ENCODE measurements around the gene CELF2. TPM values are rescaled to one million over a fixed set of nuclear protein-coding genes. Genes with fewer than 3 reads are reported as not detected.

Gene CELF2
- total RNA-seq, 4 donors from 2014 or later, result 30.0 to 56.6 (median 43.3) TPM

- no peak overlapping the region for H3K27ac ChIP-seq
- intact Hi-C loops (cut with DNase I; ENCODE audit: low total_unique reads) (no loop called here), in situ Hi-C loops (cut with MboI; ENCODE audit: low sequenced_read_pairs in 4 of 4) (no loop called here)
- no peak for DNase-seq
- no peaks in the 10 kb centered on the region for H3K36me3 ChIP-seq
- no peaks in the 10 kb centered on the region for H3K4me1 ChIP-seq
- H3K27me3 ChIP-seq, result no peaks in the 10 kb centered on the region
- H3K4me3 ChIP-seq, result no peak overlapping the region
- TF ChIP-seq CTCF (IDR thresholded peaks at IDR 0.05 in 4 of 5, conservative IDR thresholded peaks at IDR 0.05 in 1 of 5) (no peak), POLR2A (IDR thresholded peaks at IDR 0.05) (no peak)
- H3K9me3 ChIP-seq, result no peaks in the 10 kb centered on the region
- ATAC-seq, result no peak
Measured at GRCh38 chr10:11219431-11219830, 201.8 kb downstream of the CELF2 start.

DNA sequence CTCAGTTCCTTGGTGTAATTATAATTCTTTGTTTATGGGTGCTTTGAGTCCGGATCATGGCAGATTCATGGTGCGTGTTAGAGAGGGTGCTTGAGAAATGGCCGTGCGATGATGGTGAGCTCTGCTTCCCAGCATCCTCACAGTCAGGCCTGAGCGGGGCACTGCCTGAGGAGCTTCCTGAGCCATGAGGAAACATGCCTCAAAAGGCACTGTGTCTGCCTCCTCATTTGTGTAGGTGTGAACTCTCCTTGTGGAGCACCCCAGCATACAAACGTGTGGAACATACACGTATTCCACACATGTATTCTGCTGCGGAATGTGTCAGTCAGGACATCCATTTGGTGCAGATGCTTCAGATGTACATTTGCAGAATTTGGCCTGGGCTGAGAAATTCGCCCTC, 205.4 kb downstream of the CELF2 start:
- intact Hi-C loops (cut with DNase I; ENCODE audit: low total_unique reads), result no loop called here
- Histone ChIP-seq H3K4me1 (no peaks in the 10 kb centered on the region), H3K36me3 (no peaks in the 10 kb centered on the region), H3K9me3 (no peaks in the 10 kb centered on the region), H3K4me3 (no peak overlapping the region), H3K27ac (no peak overlapping the region), H3K27me3 (no peaks in the 10 kb centered on the region)
- ATAC-seq (no peak), DNase-seq (no peak)
- no peak for TF ChIP-seq POLR2A (IDR thresholded peaks at IDR 0.05)
- no peak for TF ChIP-seq CTCF (IDR thresholded peaks at IDR 0.05 in 4 of 5, conservative IDR thresholded peaks at IDR 0.05 in 1 of 5)
- in situ Hi-C loops (cut with MboI; ENCODE audit: low sequenced_read_pairs in 4 of 4), result no loop called here

DNA sequence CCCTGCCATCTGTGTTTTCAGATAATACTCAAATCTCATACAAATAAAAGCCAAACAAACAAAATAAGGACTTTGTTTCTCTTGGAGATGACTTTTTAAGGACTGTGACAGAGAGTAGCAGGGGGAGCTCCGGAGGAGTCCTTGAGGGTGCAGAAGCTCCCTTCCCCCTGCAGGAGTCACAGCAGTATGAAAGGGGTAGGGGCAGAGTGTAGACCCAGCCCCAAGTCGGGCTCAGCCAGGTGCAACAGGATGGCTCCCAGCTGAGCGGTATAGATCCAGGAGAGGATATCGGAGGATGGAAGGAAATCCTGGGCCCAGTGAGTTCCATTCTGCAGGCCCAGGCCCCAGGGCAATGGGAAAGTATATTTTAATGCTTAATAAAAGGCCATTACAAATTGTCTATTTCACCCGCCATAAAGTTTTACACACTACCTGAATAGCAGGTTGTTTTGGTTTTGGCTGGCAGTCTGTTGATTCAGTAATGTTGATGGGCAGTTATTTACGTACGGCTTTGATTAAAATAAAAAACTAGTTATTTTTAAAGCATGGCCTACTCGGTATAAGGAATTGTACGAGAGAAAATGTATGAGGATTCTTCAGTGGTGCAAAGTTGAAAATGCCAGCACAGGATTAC, 206.0 kb downstream of the CELF2 start:
- no peaks in the 10 kb centered on the region for H3K27me3 ChIP-seq
- no peaks in the 10 kb centered on the region for H3K9me3 ChIP-seq
- intact Hi-C loops (cut with DNase I; ENCODE audit: low total_unique reads) (no loop called here), in situ Hi-C loops (cut with MboI; ENCODE audit: low sequenced_read_pairs in 4 of 4) (no loop called here)
- H3K4me3 ChIP-seq, result no peak overlapping the region
- no peaks in the 10 kb centered on the region for H3K4me1 ChIP-seq
- DNase-seq (no peak), ATAC-seq (no peak)
- H3K36me3 ChIP-seq, result no peaks in the 10 kb centered on the region
- H3K27ac ChIP-seq, result no peak overlapping the region
- TF ChIP-seq POLR2A (IDR thresholded peaks at IDR 0.05) (no peak), CTCF (IDR thresholded peaks at IDR 0.05 in 4 of 5, conservative IDR thresholded peaks at IDR 0.05 in 1 of 5) (no peak)

- Histone ChIP-seq H3K27me3 (no peaks in the 10 kb centered on the region), H3K27ac (no peak overlapping the region), H3K4me1 (no peaks in the 10 kb centered on the region), H3K36me3 (no peaks in the 10 kb centered on the region), H3K9me3 (no peaks in the 10 kb centered on the region), H3K4me3 (no peak overlapping the region)
- in situ Hi-C loops (cut with MboI; ENCODE audit: low sequenced_read_pairs in 4 of 4) (no loop called here), intact Hi-C loops (cut with DNase I; ENCODE audit: low total_unique reads) (no loop called here)
- DNase-seq (no peak), ATAC-seq (no peak)
- TF ChIP-seq POLR2A (IDR thresholded peaks at IDR 0.05) (no peak), CTCF (IDR thresholded peaks at IDR 0.05 in 4 of 5, conservative IDR thresholded peaks at IDR 0.05 in 1 of 5) (no peak)
Measured at GRCh38 chr10:11224321-11224720, 206.6 kb downstream of the CELF2 start.
